RWPE2 (cell line): ENCODE measurements around the gene PCYT2.

Experiments
- ATAC-seq: fragments of 200-7000 bp; cut with Tn5 transposase; 3 replicates; pipeline ENCODE4 v1.9.1; 2021; ENCODE audit warnings: low read depth
- DNase-seq: peaks from one replicate; pipeline ENCODE4 v3.0.0-alpha.2; 2020; ENCODE audit warnings: low spot score
- H3K27ac ChIP-seq: fragments of 450-650 bp; 2 replicates; pipeline ENCODE4 v1.5.1; 2017; ENCODE audit warnings: mild to moderate bottlenecking; ENCODE audit not compliant: poor library complexity, severe bottlenecking
- H3K27me3 ChIP-seq: fragments of 250-450 bp; sonication (Bioruptor Pico); 2 replicates; pipeline ENCODE4 v1.5.1; 2021; ENCODE audit warnings: mild to moderate bottlenecking, moderate library complexity; ENCODE audit not compliant: insufficient read depth, poor library complexity, severe bottlenecking
- H3K36me3 ChIP-seq: fragments of 250-450 bp; sonication (Bioruptor Pico); 2 replicates; pipeline ENCODE4 v1.5.1; 2020; ENCODE audit warnings: low read depth, mild to moderate bottlenecking, moderate library complexity
- H3K4me1 ChIP-seq: fragments of 250-450 bp; sonication (Bioruptor Pico); 2 replicates; pipeline ENCODE4 v1.5.1; 2021; ENCODE audit warnings: mild to moderate bottlenecking, moderate library complexity; ENCODE audit not compliant: insufficient read depth, poor library complexity, severe bottlenecking
- H3K4me3 ChIP-seq: fragments of 250-450 bp; sonication (Bioruptor Pico); 2 replicates; pipeline ENCODE4 v1.5.1; 2021; ENCODE audit warnings: mild to moderate bottlenecking, moderate library complexity; ENCODE audit not compliant: severe bottlenecking
- H3K9me3 ChIP-seq: fragments of 250-450 bp; sonication (Bioruptor Pico); 2 replicates; pipeline ENCODE4 v1.5.1; 2021; ENCODE audit warnings: mild to moderate bottlenecking, moderate library complexity; ENCODE audit not compliant: severe bottlenecking
- TF ChIP-seq, protein P1 (sequence below): fragments of 450-650 bp; IDR thresholded peaks from one replicate; pipeline ENCODE4 v1.5.1; 2017; ENCODE audit warnings: mild to moderate bottlenecking, moderate library complexity; ENCODE audit not compliant: poor library complexity, severe bottlenecking

Gene PCYT2

GRCh38 chr17:81913394-81914102 is 2.3 kb upstream of the PCYT2 start:
- H3K27me3 ChIP-seq: no peaks in the 10 kb centered on the region
- DNase-seq: no peak
- peaks cover 54% of the 10 kb centered on the region for H3K36me3 ChIP-seq
- no peak overlapping the region for H3K4me3 ChIP-seq
- H3K4me1 ChIP-seq: peaks cover 29% of the 10 kb centered on the region
- H3K27ac ChIP-seq: peak overlapping the region; percentile 46
- TF ChIP-seq, protein P1, sequence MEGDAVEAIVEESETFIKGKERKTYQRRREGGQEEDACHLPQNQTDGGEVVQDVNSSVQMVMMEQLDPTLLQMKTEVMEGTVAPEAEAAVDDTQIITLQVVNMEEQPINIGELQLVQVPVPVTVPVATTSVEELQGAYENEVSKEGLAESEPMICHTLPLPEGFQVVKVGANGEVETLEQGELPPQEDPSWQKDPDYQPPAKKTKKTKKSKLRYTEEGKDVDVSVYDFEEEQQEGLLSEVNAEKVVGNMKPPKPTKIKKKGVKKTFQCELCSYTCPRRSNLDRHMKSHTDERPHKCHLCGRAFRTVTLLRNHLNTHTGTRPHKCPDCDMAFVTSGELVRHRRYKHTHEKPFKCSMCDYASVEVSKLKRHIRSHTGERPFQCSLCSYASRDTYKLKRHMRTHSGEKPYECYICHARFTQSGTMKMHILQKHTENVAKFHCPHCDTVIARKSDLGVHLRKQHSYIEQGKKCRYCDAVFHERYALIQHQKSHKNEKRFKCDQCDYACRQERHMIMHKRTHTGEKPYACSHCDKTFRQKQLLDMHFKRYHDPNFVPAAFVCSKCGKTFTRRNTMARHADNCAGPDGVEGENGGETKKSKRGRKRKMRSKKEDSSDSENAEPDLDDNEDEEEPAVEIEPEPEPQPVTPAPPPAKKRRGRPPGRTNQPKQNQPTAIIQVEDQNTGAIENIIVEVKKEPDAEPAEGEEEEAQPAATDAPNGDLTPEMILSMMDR: no peak
- ATAC-seq: no peak
- no peaks in the 10 kb centered on the region for H3K9me3 ChIP-seq

DNA sequence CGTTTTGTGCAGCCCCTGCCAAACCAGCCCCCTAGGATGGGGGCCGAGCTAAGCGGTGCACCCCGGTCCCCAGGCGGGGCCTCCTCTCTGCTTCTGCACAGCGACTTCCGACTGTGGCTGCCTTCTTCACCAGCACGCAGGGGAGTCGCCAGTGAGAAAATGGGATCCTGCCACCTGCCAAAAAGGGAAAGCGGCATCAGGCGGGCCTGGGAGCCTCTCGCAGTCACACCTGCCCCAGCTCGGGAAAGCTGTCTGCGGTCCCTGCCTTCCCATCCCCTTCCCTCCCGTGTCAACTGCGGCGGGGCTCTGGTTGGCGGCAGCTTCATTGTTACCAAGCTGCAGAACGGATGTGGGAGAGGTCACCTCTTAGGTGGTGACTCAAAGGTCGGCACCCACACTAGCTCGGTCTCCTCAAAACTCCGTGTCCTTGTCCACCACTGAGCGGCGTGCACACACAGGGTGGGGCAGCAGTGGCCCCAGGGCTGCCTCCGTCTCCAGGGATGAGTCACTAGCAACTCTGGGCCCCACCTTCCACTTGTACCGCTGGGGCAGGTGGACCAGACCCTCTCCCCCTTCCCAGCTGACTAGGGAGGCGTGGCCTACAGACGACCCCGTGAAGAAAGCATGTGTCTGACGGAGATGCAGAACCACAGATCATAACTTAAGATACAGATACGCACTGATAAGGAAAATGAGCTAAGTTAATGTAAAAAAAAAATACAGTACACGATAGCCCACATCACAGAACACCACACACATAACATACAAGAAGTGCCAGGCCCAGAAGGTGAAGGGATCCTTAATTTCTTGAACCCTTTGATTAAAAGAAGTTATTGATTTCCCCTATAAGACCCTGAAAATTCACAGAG is 1.5 kb upstream of the PCYT2 start:
- H3K4me3 ChIP-seq: no peak overlapping the region
- no peaks in the 10 kb centered on the region for H3K27me3 ChIP-seq
- peak; percentile 91 for DNase-seq
- H3K4me1 ChIP-seq: peaks cover 29% of the 10 kb centered on the region
- H3K36me3 ChIP-seq: peaks cover 63% of the 10 kb centered on the region
- peak; percentile 53 for ATAC-seq
- H3K27ac ChIP-seq: peak overlapping the region; percentile 46
- no peaks in the 10 kb centered on the region for H3K9me3 ChIP-seq
- TF ChIP-seq, protein P1: peak; percentile 27

- Histone ChIP-seq H3K4me1 (peaks cover 27% of the 10 kb centered on the region), H3K4me3 (peak overlapping the region; percentile 2), H3K9me3 (no peaks in the 10 kb centered on the region), H3K27ac (peak overlapping the region; percentile 46), H3K27me3 (no peaks in the 10 kb centered on the region), H3K36me3 (peaks cover 70% of the 10 kb centered on the region)
- TF ChIP-seq, protein P1: no peak
- DNase-seq: no peak
- ATAC-seq: no peak
Observed at GRCh38 chr17:81911969-81912368, 770 bp upstream of the PCYT2 start.

- Histone ChIP-seq H3K27me3 (no peaks in the 10 kb centered on the region), H3K36me3 (peaks cover 73% of the 10 kb centered on the region), H3K4me1 (peaks cover 20% of the 10 kb centered on the region), H3K9me3 (no peaks in the 10 kb centered on the region), H3K27ac (peak overlapping the region; percentile 58), H3K4me3 (peak overlapping the region; percentile 99)
- TF ChIP-seq, protein P1: no peak
- DNase-seq (no peak), ATAC-seq (no peak)
Observed at GRCh38 chr17:81910840-81911276, 341 bp downstream of the PCYT2 start.
